H7 (cell line): Measurements from ENCODE around the gene FAM72B. TPM values are rescaled to one million over a fixed set of nuclear protein-coding genes. Genes with fewer than 3 reads are reported as not detected.
A peak's percentile ranks its signal among the peaks of the same experiment; 100 is the strongest.
"Not testable (repeated sequence)": the region's sequence is repeated elsewhere in the genome, so short reads cannot be mapped to it uniquely, and the experiment has no call there.

Source experiments
- DNase-seq: peaks from one replicate; pipeline ENCODE4 v3.0.0; 2012
- H3K27me3 ChIP-seq: 2 replicates; pipeline ENCODE4 v1.6.0; 2011; ENCODE audit warnings: mild to moderate bottlenecking, low read length; ENCODE audit not compliant: control insufficient read depth, insufficient read depth
- H3K36me3 ChIP-seq: replicated peaks from 2 replicates; pipeline ENCODE4 v1.5.1; 2011; ENCODE audit warnings: low read length; ENCODE audit not compliant: control insufficient read depth, insufficient read depth
- H3K4me3 ChIP-seq: 2 replicates; pipeline ENCODE4 v1.5.1; 2011; ENCODE audit warnings: low read depth, mild to moderate bottlenecking, control low read depth, low read length, moderate library complexity; ENCODE audit not compliant: insufficient read depth
- total RNA-seq: library from RNA; depleted of rRNA; stranded (reverse); fragments of >200 nt; shearing (Covaris generic); gene quantifications from 2 replicates; pipeline ENCODE4 v1.2.3, GENCODE V29; 2014; rRNA removed

Gene FAM72B
- total RNA-seq, result 20.6 and 32.4 TPM in 2 replicates

DNA sequence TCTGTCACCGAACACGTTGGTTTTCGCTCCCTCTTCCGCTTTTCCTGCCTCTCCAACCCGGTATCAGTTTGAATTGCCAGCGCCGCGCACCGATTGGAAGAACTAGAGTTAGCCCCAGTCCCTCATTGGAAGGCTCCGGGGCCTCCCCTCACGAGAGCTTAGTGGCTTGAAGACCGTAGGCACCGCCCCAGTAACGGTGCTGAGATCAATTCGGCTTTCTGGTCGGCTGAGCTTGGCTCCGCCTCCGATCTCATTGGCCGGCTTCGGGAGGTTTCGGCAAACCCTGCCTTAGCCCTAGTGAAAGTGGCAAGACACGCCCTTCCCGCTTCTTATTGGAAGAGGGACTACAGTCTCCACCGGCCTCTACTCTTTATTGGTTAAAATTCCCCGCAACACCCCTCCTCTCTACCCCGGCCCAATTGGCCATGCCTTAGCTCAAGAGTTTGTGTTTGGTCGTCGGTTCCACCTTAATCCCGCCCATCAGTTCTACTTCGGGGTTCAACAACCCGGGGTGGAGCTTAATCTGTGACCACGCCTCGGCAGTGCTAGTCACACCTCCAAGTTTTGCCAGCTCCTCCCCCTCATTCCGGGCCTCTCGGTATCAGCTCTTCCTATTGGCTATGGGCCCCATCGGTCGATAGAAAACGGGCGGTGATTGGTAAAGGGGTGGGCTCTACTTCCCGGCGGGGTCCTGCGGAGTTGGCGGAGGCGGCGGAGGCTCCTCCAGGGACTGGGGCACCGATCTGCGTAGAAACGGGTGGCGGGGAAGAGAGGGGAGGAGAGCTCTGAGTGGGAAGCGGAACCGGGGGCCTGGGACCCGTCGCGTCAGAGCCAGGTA is at the start of gene FAM72B, which contains the start of gene SRGAP2C:
FAM72B (minus strand) TSS at position 51 of the 838 bp plus-strand sequence. CDS start 851 bp downstream, outside the sequence.
SRGAP2C (plus strand) TSS at position 686 of the 838 bp plus-strand sequence. CDS start 2,472 bp downstream, outside the sequence.
- not testable (repeated sequence) for H3K36me3 ChIP-seq, H3K27me3 ChIP-seq, DNase-seq
- H3K4me3 ChIP-seq, result peak within 1 kb of the TSS; percentile 41

DNA sequence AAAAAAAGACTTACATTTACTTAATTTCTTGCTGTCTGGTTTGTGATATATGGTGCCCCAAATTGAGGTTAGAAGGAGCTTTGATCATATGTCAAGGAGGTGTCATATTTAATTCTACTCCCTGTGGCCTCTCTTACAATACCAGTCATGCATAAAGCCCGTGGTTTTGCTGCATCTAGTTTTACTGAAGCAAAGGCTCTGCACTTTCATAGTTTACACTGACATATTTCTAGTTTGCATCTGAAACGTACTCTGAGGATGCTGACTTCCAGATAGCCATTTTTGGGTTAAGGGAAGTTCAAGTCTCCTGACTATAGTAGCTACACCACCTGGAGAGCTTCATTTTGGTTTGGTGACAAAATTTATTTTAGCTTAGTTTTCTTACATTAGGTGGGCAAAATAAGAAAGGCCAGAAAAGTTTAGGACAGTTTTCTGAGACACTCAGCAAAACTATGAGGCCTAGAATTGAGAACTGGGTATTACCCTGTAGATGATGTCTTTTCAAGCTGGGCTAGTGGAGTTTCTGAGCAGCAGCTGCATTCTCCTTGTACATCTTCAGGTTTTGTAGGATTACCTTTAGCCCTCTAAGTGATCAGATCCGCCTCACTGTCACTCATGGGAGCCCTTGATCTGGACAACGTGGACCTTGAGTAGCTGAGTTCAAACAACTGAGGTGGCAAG is 48.4 kb upstream of the FAM72B start:
- not testable (repeated sequence) for H3K27me3 ChIP-seq

DNA sequence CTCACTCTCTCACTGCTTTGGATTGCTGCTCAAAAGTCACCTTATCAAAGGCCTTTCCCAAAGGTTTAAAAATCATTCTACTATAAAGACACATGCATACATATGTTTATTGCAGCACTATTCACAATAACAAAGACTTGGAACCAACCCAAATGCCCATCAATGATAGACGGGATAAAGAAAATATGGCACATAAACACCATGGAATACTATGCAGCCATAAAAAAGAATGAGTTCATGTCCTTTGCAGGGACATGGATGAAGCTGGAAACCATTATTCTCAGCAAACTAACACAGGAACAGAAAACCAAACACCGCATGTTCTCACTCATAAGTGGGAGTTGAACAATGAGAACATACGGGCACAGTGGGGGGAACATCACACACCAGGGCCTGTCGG is 46.5 kb upstream of the FAM72B start:
- not testable (repeated sequence) for H3K27me3 ChIP-seq, H3K36me3 ChIP-seq, H3K4me3 ChIP-seq, DNase-seq

More for the DNA sequence above, 48.4 kb upstream of the FAM72B start:
- DNase-seq, H3K4me3 ChIP-seq, H3K36me3 ChIP-seq: not testable (repeated sequence)

DNA sequence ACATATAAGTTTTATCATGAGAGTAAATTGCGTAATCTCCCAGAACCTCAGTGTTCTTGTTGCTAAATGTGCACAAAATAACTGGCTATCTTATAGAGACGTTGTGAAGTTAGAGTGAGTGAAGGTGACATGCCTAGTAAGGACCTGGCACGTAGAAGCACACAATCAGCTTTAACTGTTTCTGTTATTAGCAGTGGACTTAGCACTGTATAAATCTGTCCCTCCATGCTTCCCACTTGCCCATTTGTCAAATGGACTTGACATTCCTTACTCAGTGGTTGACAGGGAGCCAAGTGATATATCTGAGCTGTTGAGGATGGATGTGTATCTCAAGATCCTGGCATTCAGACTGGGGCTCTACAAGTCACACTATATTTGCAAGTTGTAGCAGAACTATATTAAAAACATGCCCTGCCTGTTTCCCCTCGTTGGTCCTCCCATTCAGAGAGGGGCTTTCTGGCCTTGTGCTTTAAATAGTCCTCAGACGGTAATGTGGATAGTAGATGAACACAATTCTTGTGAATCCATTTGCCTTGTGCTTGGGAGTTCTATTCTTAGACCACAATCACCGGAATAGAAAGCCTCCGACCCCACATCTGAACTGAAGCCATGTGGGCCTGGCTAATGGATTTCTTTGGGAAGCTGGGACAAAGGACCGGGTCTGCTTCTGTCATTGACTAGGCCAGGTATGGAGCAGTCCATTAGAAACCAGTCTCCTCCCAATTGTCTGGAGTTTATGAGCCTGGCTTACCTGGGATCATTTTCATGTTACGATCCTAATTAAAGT is 43.6 kb upstream of the FAM72B start:
- not testable (repeated sequence) for H3K27me3 ChIP-seq, H3K4me3 ChIP-seq, DNase-seq, H3K36me3 ChIP-seq

DNA sequence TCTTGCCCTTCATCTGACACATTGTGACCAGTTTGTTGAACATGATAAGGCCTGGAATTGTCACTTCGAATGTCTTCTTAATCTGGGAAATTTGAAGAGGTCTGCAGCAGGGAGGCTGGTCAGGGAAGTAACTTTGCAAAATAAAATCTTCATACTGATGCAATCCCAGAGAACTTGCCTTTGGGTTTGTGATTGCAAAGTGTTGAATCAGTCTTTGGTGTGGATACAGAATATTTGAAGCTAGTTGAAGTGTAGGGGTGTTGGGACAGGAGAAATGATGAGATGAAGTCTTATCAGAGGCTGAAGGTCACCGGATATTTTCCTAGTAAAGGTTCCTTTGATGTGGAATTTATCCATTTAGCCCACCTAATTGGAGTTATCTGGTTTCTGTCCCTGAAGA is 42.8 kb upstream of the FAM72B start:
- not testable (repeated sequence) for DNase-seq

DNA sequence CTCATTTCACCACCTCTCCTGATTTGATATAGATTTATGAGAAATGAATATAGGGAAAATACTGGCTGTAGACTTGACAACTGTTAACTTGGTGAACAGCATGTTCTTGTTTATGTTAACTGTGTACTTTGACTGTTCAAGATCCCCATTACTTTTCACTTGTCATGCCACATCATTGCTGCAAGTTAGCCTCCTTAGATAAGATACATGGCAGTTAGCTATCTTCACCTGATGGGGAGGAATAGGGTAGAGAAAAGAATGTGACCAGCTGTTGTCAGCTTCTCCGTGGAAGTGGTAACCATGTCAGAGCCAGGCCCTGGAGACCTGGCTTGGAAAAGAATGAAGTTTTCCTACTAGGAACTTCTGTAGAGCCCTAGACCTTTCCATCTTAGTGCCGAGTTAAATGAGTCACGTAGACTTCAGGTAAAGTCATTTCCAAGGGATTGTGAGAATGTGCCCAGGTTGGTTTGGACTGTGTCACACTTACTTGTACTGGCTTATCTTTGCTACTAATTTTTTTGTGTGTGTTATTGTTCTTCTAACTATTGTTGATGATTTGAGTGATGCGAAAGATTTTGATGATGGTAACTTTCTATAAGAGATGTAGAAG is 42.3 kb upstream of the FAM72B start:
- DNase-seq, H3K27me3 ChIP-seq, H3K4me3 ChIP-seq, H3K36me3 ChIP-seq: not testable (repeated sequence)

More for the DNA sequence above, 42.8 kb upstream of the FAM72B start:
- not testable (repeated sequence) for H3K4me3 ChIP-seq, H3K36me3 ChIP-seq, H3K27me3 ChIP-seq

DNA sequence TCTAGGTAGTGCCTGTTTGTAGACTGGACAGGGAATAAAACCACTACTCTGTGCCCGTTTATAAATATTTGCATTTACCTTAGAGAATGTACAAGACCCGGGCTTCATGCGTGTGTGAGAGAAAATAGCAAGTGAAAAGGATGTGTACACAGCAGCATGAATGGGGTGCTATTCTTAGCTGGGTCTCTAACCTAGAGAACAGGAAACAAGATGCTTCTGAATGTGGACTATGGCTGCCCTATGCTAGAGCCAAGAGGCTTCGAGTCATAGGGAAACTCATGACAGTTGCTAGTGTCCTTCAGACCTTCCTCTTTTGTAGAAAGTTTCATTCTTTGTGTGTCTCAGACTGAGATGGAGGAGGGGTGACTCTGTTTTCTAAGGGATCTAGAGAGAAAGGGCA is 40.6 kb upstream of the FAM72B start:
- H3K4me3 ChIP-seq, H3K27me3 ChIP-seq, DNase-seq, H3K36me3 ChIP-seq: not testable (repeated sequence)

DNA sequence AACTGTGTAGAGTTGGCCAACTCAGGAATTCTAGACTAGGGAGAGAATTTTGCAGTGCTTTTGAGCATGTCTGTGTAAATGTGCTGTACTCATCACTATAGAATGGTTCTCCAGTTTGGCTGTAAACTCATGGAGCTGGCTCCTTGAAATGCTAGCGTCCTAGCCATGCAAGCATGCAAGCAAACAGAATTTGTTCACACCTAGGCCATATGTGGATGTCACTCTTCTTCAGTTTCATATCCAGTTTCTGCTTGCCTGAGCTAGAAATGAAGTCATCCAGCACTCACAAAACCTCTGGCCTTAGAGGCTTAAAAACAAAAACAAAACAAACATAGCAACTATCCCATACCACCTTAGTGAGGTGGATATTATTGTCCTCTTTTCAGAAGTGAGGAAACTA is 37.6 kb upstream of the FAM72B start:
- not testable (repeated sequence) for H3K27me3 ChIP-seq, H3K36me3 ChIP-seq, DNase-seq, H3K4me3 ChIP-seq

DNA sequence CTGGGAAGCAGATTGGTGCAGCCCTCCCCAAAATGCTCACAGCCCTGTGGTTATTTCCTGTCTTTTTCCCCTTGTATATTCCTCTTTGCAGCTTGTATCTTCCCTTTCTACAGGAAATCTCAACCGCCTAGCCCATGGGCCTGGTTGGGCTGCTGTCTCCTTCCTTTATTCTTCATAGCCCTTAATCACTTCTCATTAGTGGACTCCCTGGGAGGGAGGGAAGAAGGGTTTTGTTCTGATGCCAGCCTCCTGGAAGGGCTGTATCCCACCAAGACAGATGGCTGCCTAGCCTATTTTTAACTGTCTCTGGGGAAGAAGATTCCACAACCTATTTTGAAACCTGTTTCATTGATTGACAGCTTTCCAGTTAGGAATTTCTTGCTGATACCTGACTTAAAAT is 32.5 kb upstream of the FAM72B start:
- not testable (repeated sequence) for H3K36me3 ChIP-seq

DNA sequence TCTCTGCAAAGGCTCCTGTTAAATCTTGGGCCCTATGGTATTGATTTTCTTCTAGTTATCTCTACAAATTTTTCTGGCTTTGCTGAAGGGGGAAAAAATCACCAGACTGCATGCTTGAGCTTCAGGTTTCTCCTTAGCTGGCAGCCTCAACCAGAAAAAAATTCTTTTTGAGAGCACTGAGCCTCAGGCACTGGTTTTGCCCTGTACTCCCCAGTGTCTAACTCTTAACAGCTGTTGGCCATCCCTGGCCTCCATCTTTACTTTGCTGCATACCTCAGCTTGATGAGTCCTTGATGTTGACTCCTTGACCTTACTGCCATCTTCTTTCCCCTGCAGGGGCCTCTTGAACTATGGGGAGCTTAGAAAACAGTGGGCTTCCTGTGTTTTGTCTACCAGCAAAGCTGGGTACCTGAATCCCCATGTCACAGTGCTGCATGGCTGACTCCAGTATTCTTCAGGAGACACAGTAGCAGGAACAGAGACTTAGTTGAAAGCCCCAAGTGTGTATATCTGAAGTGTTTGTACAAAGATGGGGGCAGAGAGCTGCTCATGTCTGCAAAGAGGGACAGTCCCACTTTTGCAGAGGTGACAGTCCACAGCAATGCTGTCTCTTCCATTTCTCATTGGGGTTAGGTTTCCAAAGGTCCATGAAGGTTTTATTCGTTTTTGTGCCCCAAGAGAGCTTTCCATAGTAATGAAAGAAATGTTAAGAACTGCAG is 31.7 kb upstream of the FAM72B start:
- H3K27me3 ChIP-seq, DNase-seq, H3K36me3 ChIP-seq, H3K4me3 ChIP-seq: not testable (repeated sequence)

More for the DNA sequence above, 32.5 kb upstream of the FAM72B start:
- H3K4me3 ChIP-seq, DNase-seq, H3K27me3 ChIP-seq: not testable (repeated sequence)

DNA sequence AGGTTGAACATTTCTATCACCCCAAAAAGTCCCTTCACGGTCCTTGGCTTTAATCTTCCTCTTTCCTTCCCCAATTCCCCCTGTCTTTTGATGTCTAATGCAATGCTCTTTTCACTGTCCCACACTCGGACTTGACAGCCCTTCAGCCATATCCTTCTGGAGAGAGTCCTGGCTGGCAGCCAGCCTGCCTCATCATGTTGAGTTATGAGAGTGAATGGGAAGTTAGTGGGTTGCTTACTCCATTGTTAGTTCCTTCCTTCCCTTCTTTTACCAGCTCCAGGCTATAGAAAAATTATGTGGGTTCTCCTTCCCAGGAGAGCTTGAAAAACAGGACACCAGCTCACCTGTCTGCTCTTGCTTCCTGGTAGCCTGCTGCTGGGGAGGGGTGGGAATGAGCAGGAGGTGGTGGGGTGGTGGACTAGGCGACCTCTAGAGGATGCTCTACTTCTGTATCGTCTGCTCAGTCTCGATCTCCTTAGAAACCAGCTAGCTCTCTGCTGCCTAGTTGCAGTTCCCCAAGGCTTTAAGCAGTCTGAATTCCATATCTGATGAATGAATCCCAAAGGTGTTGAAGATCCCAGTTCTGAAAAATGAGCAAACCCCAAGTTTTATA is 30.5 kb upstream of the FAM72B start:
- not testable (repeated sequence) for H3K27me3 ChIP-seq, H3K36me3 ChIP-seq, H3K4me3 ChIP-seq, DNase-seq

DNA sequence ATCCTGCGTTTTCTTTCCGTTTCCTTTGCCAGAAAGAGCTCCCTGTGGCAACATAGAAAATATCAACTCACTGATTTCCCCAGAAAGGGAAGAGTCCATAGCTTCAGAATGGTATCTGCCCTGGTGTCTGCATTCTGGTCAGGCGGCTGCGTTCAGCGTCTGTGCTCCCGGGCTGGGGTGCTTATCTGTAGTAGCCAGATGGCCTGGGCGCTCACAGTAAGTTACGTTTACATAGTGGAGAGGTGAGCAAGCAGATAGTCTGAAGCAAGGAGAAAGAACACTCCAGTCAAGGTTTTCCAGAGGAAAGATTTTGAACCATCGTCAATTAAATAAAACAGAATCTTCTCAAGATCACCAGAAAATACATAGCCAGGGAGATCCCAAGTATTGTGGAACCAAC is 29.4 kb upstream of the FAM72B start:
- not testable (repeated sequence) for DNase-seq, H3K36me3 ChIP-seq, H3K27me3 ChIP-seq, H3K4me3 ChIP-seq

DNA sequence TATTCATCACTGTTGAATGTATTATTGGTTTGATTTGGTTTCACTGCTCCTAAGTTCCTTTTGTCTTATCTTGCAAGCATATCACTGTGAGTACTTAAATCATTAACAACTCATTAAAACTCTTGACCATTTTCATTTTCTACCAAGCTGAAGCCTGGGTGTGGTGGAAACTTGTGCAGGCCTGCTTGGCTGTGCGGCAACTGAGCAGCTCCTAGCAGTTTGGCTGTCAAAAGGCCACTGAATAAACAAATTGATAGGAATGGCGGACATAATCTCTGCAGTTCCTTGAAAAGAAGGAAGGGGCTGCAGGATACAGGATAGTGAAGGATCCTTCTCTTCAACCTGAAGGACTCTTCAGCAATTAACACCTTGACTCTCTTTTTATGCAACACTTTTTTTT is 26.6 kb upstream of the FAM72B start:
- not testable (repeated sequence) for H3K4me3 ChIP-seq, H3K27me3 ChIP-seq, H3K36me3 ChIP-seq, DNase-seq
